NCI-H2171 (cell line): ENCODE data around the gene OSMR.
"Not testable (repeated sequence)": the region's sequence is repeated elsewhere in the genome, so short reads cannot be mapped to it uniquely, and the experiment has no call there.

Experiments
- DNase-seq: peaks from one replicate; lab custom pipeline; 2025; lab: John Stamatoyannopoulos, UW

Gene OSMR

DNA sequence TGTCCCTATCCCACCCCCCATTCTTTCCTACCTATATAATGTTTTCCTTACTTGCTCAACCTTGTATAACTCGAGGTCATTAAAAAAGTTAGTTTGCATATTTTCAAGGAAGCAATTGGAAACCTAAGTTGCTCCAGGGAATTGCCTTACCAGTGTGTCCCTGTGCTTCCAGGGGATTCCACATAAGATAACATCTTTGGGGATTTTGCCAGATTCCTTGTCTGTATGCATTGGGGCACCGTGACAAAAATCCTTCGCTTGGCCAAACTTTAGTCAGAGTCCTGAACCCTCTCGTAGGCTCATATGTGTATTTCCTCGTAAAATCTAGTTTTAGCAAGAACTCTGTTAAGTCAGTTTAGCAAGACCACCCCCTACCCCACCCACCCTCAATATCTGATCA is 14.7 kb upstream of the OSMR start:
- no peak for DNase-seq

- peak; percentile 3 for DNase-seq
Observed at GRCh38 chr5:38831909-38832308, 13.9 kb upstream of the OSMR start.

GRCh38 chr5:38832810-38833209 is 13.0 kb upstream of the OSMR start:
- no peak for DNase-seq

DNA sequence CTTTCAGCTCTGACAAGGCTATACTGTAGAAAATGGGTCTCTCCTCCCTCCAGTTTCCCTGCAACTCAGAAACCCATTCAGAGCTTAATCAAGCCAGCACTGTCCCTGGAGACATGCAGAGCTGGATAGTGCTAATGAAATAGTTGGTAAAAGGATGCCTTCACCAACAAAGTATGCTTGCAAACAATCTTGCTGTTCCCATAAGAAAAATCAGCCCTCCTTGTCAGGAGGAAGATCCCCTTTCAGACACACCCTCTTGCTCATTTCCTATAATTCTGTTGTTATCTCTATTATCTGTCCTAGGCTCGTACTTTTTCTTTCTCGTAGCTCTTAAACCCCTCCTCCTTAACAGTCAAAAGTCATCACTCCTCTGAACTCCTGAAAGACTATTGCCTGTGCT is 9.9 kb upstream of the OSMR start:
- DNase-seq = no peak

DNA sequence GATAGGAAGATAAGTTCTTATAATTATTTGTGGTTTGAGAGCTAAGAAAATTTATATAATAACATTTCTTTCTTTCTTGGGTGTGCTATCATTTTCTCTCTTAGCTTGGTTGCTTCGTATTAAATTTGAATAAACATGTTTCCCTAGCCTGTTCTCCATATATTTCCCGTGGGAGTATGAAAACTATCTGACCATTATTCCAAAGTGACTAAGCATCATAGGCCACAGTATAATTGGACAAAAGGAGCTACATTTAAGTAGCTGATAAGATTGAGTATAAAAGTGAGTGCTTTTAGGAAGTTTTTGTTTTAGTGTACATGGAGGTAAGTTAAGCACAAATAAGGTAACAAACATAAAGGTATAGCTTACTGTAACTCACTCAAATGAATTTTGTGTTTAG is 8.4 kb upstream of the OSMR start:
- no peak for DNase-seq

GRCh38 chr5:38837932-38838331 is 7.9 kb upstream of the OSMR start:
- no peak for DNase-seq

DNA sequence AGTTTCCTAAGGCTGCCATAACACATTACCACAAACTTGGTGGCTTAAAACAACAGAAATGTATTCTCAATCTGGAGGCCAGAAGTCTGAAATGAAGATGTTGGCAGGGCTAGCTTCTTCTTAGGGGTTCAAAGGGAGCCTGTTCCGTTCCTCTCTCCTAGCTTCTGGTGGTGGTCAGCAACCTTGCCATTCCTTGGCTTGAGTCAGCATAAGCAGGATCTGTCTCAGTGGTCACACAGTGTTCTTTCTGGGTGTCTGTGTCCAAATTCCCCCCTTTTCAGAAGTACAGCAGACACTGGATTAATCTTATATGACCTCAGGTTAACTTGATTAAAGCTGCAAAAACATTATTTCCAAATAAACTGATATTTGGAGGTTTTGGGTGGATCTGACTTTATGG is 2.1 kb upstream of the OSMR start:
- no peak for DNase-seq

DNA sequence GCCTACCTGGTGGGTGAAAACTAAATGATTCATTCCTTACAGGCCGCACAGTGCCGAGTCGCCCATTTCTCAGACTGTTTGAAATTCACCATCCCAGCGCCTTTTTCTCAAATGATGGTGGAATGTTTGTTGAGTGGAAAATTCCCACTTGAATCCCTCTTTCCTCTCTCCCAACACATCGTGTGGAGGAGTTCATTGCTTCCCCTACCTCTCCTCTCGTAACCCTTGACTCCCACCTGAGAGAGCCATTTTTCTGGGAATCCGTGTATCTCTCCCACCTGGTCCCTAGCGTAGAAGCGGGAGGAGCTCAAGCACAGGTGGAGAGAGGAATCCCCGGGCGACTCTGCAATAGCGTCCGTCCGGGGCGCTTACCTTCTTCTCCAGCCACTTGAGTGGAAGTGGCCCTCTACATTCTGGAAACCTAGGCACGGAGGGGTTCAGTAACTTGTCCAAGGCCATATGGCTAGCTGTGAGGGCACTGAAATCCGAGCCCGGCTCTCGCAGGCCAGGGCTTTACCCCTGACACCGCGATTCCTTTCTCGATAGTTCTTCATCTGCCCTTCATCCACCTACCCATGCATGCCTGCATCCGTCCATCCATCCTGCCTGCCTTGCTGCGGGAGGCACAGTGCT is 683 bp downstream of the OSMR start:
- DNase-seq = no peak

DNA sequence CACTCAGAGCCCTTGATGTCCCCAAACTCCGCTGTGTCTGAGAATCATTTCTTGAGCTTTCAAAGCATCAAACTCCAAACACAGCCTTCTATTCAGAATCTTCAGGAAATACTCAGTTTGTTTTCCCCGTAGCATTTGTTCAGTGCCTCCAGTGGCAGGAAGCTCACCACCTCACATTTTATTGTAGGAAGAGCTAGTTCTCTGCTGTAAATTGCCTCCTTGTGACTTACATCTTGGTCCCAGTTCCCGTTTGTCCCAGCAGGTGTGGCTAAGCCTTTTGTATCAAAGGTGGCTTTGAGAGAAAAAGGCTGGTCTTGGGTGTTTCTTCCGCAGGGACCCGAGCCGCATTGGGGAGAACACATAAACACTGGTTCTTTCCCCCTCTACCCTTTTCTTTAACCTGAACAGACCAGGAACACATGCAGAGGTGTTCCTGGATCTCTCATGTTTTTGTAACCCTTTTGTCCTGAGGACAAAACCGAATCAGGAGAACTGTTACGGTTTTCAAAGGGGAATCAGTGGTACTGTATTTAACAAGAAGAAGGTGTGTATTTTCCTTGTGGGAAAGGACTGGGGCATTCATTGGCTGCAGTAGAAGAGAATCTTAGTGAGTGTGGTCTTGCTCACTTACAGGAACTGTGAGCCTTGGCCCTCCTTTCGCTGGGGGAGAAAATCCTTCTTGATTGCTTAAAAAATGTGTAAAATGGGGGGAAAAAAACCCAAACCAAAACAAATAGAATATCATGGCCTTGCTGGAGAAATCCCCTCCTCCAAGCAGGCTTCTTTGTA is 1.9 kb downstream of the OSMR start:
- DNase-seq = no peak

- no peak for DNase-seq
Observed at GRCh38 chr5:38848637-38849036, 2.8 kb downstream of the OSMR start.

- not testable (repeated sequence) for DNase-seq
Observed at GRCh38 chr5:38851640-38852039, 5.8 kb downstream of the OSMR start.

- DNase-seq = no peak
Observed at GRCh38 chr5:38853753-38854470, 8.1 kb downstream of the OSMR start.

DNA sequence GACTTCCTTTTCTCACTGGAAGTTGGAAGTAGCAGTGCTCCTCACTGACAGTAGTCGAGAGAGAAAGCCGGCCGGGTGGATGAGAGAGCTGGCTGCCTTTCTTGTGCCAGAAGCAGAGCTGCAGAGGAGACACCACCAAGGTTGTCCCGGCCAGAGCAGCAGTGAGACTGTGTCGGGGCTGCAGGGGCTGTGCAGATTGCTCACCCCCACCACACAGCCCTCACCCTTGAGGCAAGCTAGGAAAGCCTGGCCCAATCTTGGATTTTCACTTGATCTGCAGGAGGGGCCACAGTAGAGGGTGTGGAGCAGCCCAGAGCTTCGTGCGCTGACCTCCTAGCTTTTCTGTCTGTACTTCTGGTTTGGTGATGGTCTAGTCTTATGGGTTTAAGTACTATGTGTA is 9.1 kb downstream of the OSMR start:
- DNase-seq = no peak

- DNase-seq = no peak
Observed at GRCh38 chr5:38856660-38857059, 10.8 kb downstream of the OSMR start.

DNA sequence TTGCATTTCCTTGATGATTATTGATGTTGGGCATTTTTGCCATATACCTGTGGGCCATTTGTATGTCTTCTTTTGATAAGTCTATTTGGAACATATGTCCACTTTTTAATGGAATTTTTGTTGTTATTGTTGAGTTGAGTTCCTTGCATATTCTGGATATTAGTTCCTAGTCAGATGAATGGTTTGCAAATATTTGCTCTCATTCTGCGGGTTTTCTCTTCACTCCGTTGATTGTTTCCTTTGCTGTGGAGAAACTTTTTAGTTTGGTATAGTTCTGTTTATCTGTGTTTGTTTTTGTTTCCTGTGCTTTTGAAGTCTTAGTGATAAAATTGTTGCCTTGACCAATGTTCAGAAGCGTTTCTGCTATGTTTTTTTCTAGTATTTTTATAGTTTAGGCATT is 13.0 kb downstream of the OSMR start:
- no peak for DNase-seq

- not testable (repeated sequence) for DNase-seq
Observed at GRCh38 chr5:38861986-38862770, 16.4 kb downstream of the OSMR start.

DNA sequence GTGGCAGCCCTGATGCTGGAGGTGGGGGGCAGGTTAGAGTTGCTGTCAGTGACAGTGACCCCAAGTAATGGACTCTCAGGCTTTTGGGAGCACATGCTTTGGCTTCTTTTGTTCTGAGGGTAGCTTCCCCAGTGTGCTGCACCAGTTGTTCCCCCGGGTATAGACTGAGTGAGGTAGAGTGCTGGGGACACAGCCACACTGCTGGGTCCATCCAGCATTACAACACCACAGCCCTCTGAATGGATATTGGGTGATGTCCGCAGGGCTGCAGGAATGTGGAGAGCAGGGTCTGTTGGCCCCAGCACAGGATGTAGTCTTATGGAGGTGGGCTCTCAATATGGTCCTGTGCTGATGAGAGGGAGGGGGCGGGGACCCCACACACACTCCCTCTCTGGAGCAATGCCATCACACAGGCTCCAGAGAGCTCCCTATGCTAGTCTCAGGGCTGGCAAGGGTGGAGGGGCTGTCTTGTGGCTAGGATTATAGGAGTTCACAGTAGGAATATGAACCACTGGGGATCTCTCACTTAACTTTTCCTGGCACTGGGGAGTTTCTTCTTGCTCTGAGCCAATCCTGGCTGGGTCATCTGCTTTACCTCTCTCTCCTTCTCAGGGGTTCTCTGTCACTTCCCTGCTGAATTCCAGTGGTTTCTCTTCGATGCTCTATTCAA is 20.7 kb downstream of the OSMR start:
- DNase-seq = no peak

GRCh38 chr5:38867032-38867398 is 21.2 kb downstream of the OSMR start:
- no peak for DNase-seq

GRCh38 chr5:38867416-38867815 is 21.6 kb downstream of the OSMR start:
- DNase-seq = no peak

DNA sequence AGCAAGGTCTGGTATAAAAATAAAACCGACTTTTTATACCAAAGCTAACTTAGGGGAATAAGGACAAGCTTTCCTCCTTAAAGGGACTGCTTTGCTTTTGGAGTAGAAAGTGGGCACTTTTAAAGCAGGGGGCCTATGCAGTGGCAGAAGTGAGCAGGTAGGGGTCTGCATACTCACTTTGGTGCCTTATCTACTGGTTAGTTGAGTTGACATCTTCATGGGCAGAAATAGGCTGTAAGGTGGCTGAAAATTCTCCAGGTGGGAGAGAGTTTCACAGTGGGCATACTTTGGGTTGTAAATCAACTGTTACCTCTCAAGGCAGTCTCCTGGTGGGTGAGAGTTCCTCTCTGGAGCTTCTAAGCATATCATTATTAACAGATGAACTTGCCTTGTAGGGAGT is 24.8 kb downstream of the OSMR start:
- DNase-seq = no peak

GRCh38 chr5:38871058-38871605 is 25.3 kb downstream of the OSMR start:
- DNase-seq = no peak
